PC-3 (cell line): ENCODE results near the gene ZFHX2. TPM values are rescaled to one million over a fixed set of nuclear protein-coding genes. Genes with fewer than 3 reads are reported as not detected.

Experiments
- ATAC-seq: fragments of 200-7000 bp; cut with Tn5 transposase; 2 replicates; pipeline ENCODE4 v1.9.1; 2020; ENCODE audit warnings: mild to moderate bottlenecking, moderate library complexity
- BruUV-seq: library from RNA; stranded (reverse); fragments of 400-500 nt; replicated peaks from 2 replicates; lab custom pipeline; 2021; lab: Mats Ljungman, UMichigan
- CTCF ChIA-PET: fragments of 300-600 bp; sonication (Branson Sonifier 250); formaldehyde crosslinking; loops from one replicate; lab custom pipeline; 2022; ENCODE audit warnings: antibody characterized with exemption; lab: Charles Lee
- POLR2A ChIA-PET: fragments of 300-600 bp; sonication (Branson Sonifier 250); formaldehyde crosslinking; loops from one replicate; lab custom pipeline; 2022; ENCODE audit warnings: antibody characterized with exemption; ENCODE audit not compliant: unreplicated experiment; lab: Charles Lee
- DNase-seq: peaks from one replicate; pipeline ENCODE4 v3.0.0-alpha.2; 2015
- H2AFZ ChIP-seq: fragments of 300-600 bp; sonication (generic); 2 replicates; pipeline ENCODE4 v1.6.0; 2016; ENCODE audit warnings: antibody characterized with exemption, low read length
- H3F3A ChIP-seq: fragments of 300-600 bp; sonication (generic); one replicate; pipeline ENCODE4 v1.6.0; 2017; ENCODE audit warnings: antibody characterized with exemption, low read length, control low read depth, mild to moderate bottlenecking; ENCODE audit not compliant: unreplicated experiment
- H3K27ac ChIP-seq: fragments of 300-600 bp; sonication (generic); 2 replicates; pipeline ENCODE4 v1.5.1; 2016; ENCODE audit warnings: mild to moderate bottlenecking, low read length
- H3K27me3 ChIP-seq: fragments of 300-600 bp; sonication (generic); 2 replicates; pipeline ENCODE4 v1.6.1; 2016; ENCODE audit warnings: low read length, mixed read lengths
- H3K36me3 ChIP-seq: fragments of 300-600 bp; sonication (generic); 2 replicates; pipeline ENCODE4 v1.6.1; 2016; ENCODE audit warnings: low read depth, mixed run types, low read length, mixed read lengths
- H3K4me1 ChIP-seq: fragments of 300-600 bp; sonication (generic); 2 replicates; pipeline ENCODE4 v1.5.1; 2016; ENCODE audit warnings: low read length; ENCODE audit not compliant: insufficient read depth
- H3K4me2 ChIP-seq: fragments of 300-600 bp; sonication (generic); 2 replicates; pipeline ENCODE4 v1.6.0; 2016; ENCODE audit warnings: low read length
- H3K4me3 ChIP-seq: fragments of 300-600 bp; sonication (generic); 2 replicates; pipeline ENCODE4 v1.5.1; 2016; ENCODE audit warnings: mild to moderate bottlenecking, low read length, mixed read lengths
- H3K79me2 ChIP-seq: fragments of 300-600 bp; sonication (generic); 2 replicates; pipeline ENCODE4 v1.6.1; 2017; ENCODE audit warnings: low read length, mixed read lengths
- H3K9ac ChIP-seq: fragments of 300-600 bp; sonication (generic); 2 replicates; pipeline ENCODE4 v1.6.0; 2016; ENCODE audit warnings: mild to moderate bottlenecking, low read length
- H3K9me2 ChIP-seq: fragments of 300-600 bp; sonication (generic); replicated peaks from 2 replicates; pipeline ENCODE4 v1.6.1; 2016; ENCODE audit warnings: mixed run types, low read length, mixed read lengths
- H3K9me3 ChIP-seq: fragments of 300-600 bp; sonication (generic); 2 replicates; pipeline ENCODE4 v1.6.1; 2016; ENCODE audit warnings: low read length, mixed read lengths
- H4K20me1 ChIP-seq: fragments of 300-600 bp; sonication (generic); 2 replicates; pipeline ENCODE4 v1.6.1; 2016; ENCODE audit warnings: low read length, mixed read lengths
- CTCF ChIP-seq: fragments of 300-600 bp; sonication (generic); conservative IDR thresholded peaks from 2 replicates; pipeline ENCODE4 v1.5.1; 2017; ENCODE audit warnings: antibody characterized with exemption, low read depth, mild to moderate bottlenecking, low read length
- EZH2 ChIP-seq: fragments of 300-600 bp; sonication (generic); IDR thresholded peaks from one replicate; pipeline ENCODE4 v1.6.1; 2017; ENCODE audit warnings: antibody characterized with exemption, mild to moderate bottlenecking, low read length; ENCODE audit not compliant: unreplicated experiment
- EZH2phosphoT487 ChIP-seq: fragments of 300-600 bp; sonication (generic); IDR thresholded peaks from 2 replicates; pipeline ENCODE4 v1.6.1; 2018; ENCODE audit warnings: mild to moderate bottlenecking, antibody characterized with exemption, low read length, borderline replicate concordance
- intact Hi-C: fragments of 100-400 bp; cut with micrococcal nuclease; formaldehyde crosslinking; loops from 2 replicates; pipeline ENCODE4 v1.9.0; 2023
- total RNA-seq: library from RNA; depleted of rRNA; stranded (reverse); fragments of >200 nt; gene quantifications from 2 replicates; pipeline ENCODE4 v1.2.3, GENCODE V29; 2014

ZFHX2 gene
- total RNA-seq, 1 experiment from 2014 or later = 0.55 TPM

- H3K9me3 ChIP-seq = no peaks in the 10 kb centered on the region
- no peaks in the 10 kb centered on the region for H3K27me3 ChIP-seq
- H3K27ac ChIP-seq = no peak overlapping the region
- H3K4me2 ChIP-seq = no peak overlapping the region
- no peak overlapping the region for H3K4me3 ChIP-seq
- H3F3A ChIP-seq = no peaks in the 10 kb centered on the region
- H3K9me2 ChIP-seq = no peaks in the 10 kb centered on the region
- no peak for DNase-seq
- ChIA-PET POLR2A (no interaction called here), CTCF (no interaction called here)
- no peak overlapping the region for H2AFZ ChIP-seq
- ATAC-seq = no peak
- no TSS peak for BruUV-seq
- no peak overlapping the region for H3K9ac ChIP-seq
- no peaks in the 10 kb centered on the region; the same call in 1 of the 2 replicates for H3K36me3 ChIP-seq
- TF ChIP-seq EZH2 (no peak), EZH2phosphoT487 (no peak), CTCF (no peak)
- intact Hi-C loops = no loop called here
- H3K79me2 ChIP-seq = peaks cover 12% of the 10 kb centered on the region
- no peaks in the 10 kb centered on the region for H4K20me1 ChIP-seq
- peaks cover 8% of the 10 kb centered on the region for H3K4me1 ChIP-seq
Measured at GRCh38 chr14:23546450-23547035, 5.0 kb downstream of the ZFHX2 start.

- CTCF ChIA-PET = no interaction called here
Measured at GRCh38 chr14:23545740-23546365, 5.7 kb downstream of the ZFHX2 start.

More at GRCh38 chr14:23545740-23546365, 5.7 kb downstream of the ZFHX2 start:
- Histone ChIP-seq H3K9me3 (no peaks in the 10 kb centered on the region), H2AFZ (no peak overlapping the region), H3K27ac (no peak overlapping the region), H3K4me1 (peaks cover 8% of the 10 kb centered on the region), H3K79me2 (peaks cover 10% of the 10 kb centered on the region), H3K27me3 (no peaks in the 10 kb centered on the region), H3K4me2 (no peak overlapping the region), H3K9me2 (no peaks in the 10 kb centered on the region), H3K9ac (no peak overlapping the region), H3K4me3 (no peak overlapping the region), H4K20me1 (no peaks in the 10 kb centered on the region), H3F3A (no peaks in the 10 kb centered on the region), H3K36me3 (no peaks in the 10 kb centered on the region; the same call in 1 of the 2 replicates)
- DNase-seq = no peak
- intact Hi-C loops = no loop called here
- no peak for TF ChIP-seq CTCF
- no peak for TF ChIP-seq EZH2phosphoT487
- no peak for ATAC-seq
- POLR2A ChIA-PET = no interaction called here
- BruUV-seq = no TSS peak
